Endothelial cell of umbilical vein (primary cell): ENCODE data around the gene RAB42. TPM values are rescaled to one million over a fixed set of nuclear protein-coding genes. Genes with fewer than 3 reads are reported as not detected.

Source experiments
- BruUV-seq: library from RNA; stranded (reverse); fragments of 400-500 nt; replicated peaks from 2 replicates; lab custom pipeline; 2021; lab: Mats Ljungman, UMichigan
- CTCF ChIA-PET: fragments of 300-600, 350-600 bp; sonication (Branson Sonifier 250); formaldehyde crosslinking; loops from one replicate; lab custom pipeline; 2021; ENCODE audit warnings: antibody characterized with exemption, inconsistent platforms; lab: Charles Lee
- POLR2A ChIA-PET: fragments of 300-600, 350-600 bp; sonication (Branson Sonifier 250); formaldehyde crosslinking; loops from one replicate; lab custom pipeline; 2021; ENCODE audit warnings: antibody characterized with exemption, inconsistent platforms; lab: Charles Lee
- DNase-seq: peaks from one replicate; pipeline ENCODE4 v3.0.0-alpha.2; 2011; ENCODE audit warnings: low read depth, low spot score
- FAIRE-seq: peaks from 2 replicates; lab custom pipeline; 2011; peaks lifted over from hg19 to GRCh38; lab: Jason Lieb, UNC
- H2AFZ ChIP-seq: 2 replicates; pipeline ENCODE4 v1.6.0; 2012; ENCODE audit warnings: low read depth, low read length, control low read depth, inconsistent platforms
- H3K27ac ChIP-seq: 2 replicates; pipeline ENCODE4 v1.5.1; 2011; ENCODE audit warnings: low read depth, mild to moderate bottlenecking, control low read depth, low read length, moderate library complexity; ENCODE audit not compliant: insufficient read depth
- H3K27me3 ChIP-seq, 2 experiments: 2 replicates each; pipeline versions ENCODE4 v1.6.0 to v1.6.1; 2011; ENCODE audit warnings: low read length in 2 of 2, mixed read lengths in 1 of 2; ENCODE audit not compliant: control insufficient read depth in 2 of 2, insufficient read depth in 2 of 2
- H3K36me3 ChIP-seq, 2 experiments: 2 replicates in 1 of 2; 3 replicates in 1 of 2; pipeline ENCODE4 v1.5.1; 2011; ENCODE audit warnings: low read length in 2 of 2, mild to moderate bottlenecking in 1 of 2, moderate library complexity in 1 of 2; ENCODE audit not compliant: control insufficient read depth in 2 of 2, insufficient read depth in 2 of 2; ENCODE audit errors: extremely low read depth in 1 of 2
- H3K4me1 ChIP-seq: 3 replicates; pipeline ENCODE4 v1.5.1; 2011; ENCODE audit warnings: mild to moderate bottlenecking, low read length; ENCODE audit not compliant: control insufficient read depth, insufficient read depth; ENCODE audit errors: extremely low read depth
- H3K4me2 ChIP-seq: 2 replicates; pipeline ENCODE4 v1.6.1; 2011; ENCODE audit warnings: low read length, control low read depth, mixed read lengths; ENCODE audit not compliant: insufficient read depth
- H3K4me3 ChIP-seq, 3 experiments: fragments of 200-600 bp in 1 of 3; sonication (generic), shearing (Covaris generic) in 1 of 3; replicated peaks in 1 of 3; 2 replicates each; pipeline ENCODE4 v1.5.1; 2011 to 2016; ENCODE audit warnings: control low read depth in 3 of 3, low read length in 3 of 3, mild to moderate bottlenecking in 2 of 3, inconsistent platforms in 1 of 3, low read depth in 1 of 3, moderate library complexity in 1 of 3; ENCODE audit not compliant: insufficient read depth in 1 of 3
- H3K79me2 ChIP-seq: 2 replicates; pipeline ENCODE4 v1.6.0; 2012; ENCODE audit warnings: low read length, inconsistent platforms; ENCODE audit not compliant: control insufficient read depth, insufficient read depth
- H3K9ac ChIP-seq: replicated peaks from 2 replicates; pipeline ENCODE3; 2011; ENCODE audit warnings: low read length, control low read depth; ENCODE audit not compliant: insufficient read depth; ENCODE audit errors: extremely low read depth
- H3K9me1 ChIP-seq: replicated peaks from 3 replicates; pipeline ENCODE4 v1.6.0; 2011; ENCODE audit warnings: mild to moderate bottlenecking, low read length; ENCODE audit not compliant: control insufficient read depth, insufficient read depth; ENCODE audit errors: extremely low read depth
- H3K9me3 ChIP-seq: replicated peaks from 2 replicates; pipeline ENCODE4 v1.5.1; 2012; ENCODE audit warnings: low read length, inconsistent platforms; ENCODE audit not compliant: control insufficient read depth, insufficient read depth
- H4K20me1 ChIP-seq: replicated peaks from 2 replicates; pipeline ENCODE3; 2011; ENCODE audit warnings: mild to moderate bottlenecking, low read length; ENCODE audit not compliant: control insufficient read depth, insufficient read depth; ENCODE audit errors: extremely low read depth
- CTCF ChIP-seq, 2 donors: IDR thresholded peaks; 1 replicate in 1 of 2; 2 replicates in 1 of 2; pipeline ENCODE4 v1.5.1; 2011; ENCODE audit warnings: low read length in 2 of 2, mild to moderate bottlenecking in 2 of 2, moderate library complexity in 2 of 2, control low read depth in 1 of 2, inconsistent platforms in 1 of 2, low read depth in 1 of 2; ENCODE audit not compliant: insufficient read depth in 1 of 2; ENCODE audit errors: extremely low read depth in 1 of 2
- EZH2 ChIP-seq: IDR thresholded peaks from 2 replicates; pipeline ENCODE4 v1.6.1; 2012; ENCODE audit warnings: borderline replicate concordance, low read depth, mild to moderate bottlenecking, moderate library complexity, low read length, inconsistent platforms; ENCODE audit not compliant: severe bottlenecking
- GATA2 ChIP-seq: IDR thresholded peaks from 2 replicates; pipeline ENCODE4 v1.7.0; 2011; ENCODE audit warnings: low read depth, mild to moderate bottlenecking, moderate library complexity, mixed read lengths, low read length; ENCODE audit not compliant: insufficient read length, insufficient read depth
- JUN ChIP-seq: IDR thresholded peaks from 2 replicates; pipeline ENCODE4 v1.6.1; 2011; ENCODE audit warnings: borderline replicate concordance, low read depth; ENCODE audit not compliant: insufficient read length, insufficient read depth
- MAX ChIP-seq: IDR thresholded peaks from 2 replicates; pipeline ENCODE4 v1.6.1; 2011; ENCODE audit not compliant: insufficient read depth, insufficient read length
- MYC ChIP-seq: IDR thresholded peaks from one replicate; pipeline ENCODE4 v1.6.1; 2011; ENCODE audit warnings: mild to moderate bottlenecking, low read depth, low read length
- POLR2A ChIP-seq: IDR thresholded peaks from 2 replicates; pipeline ENCODE4 v1.6.1; 2012; ENCODE audit warnings: low read depth, mild to moderate bottlenecking, control low read depth, low read length
- dilution Hi-C: fragments of 300-500 bp; cut with MboI; formaldehyde crosslinking; loops from one replicate; pipeline ENCODE4 v1.15.0; 2019; ENCODE audit warnings: low sequenced_read_pairs; ENCODE audit not compliant: extremely low pct_ligation_motif_present
- intact Hi-C: fragments of 100-400 bp; cut with micrococcal nuclease; formaldehyde crosslinking; loops from one replicate; pipeline ENCODE4 v1.10.0; 2022
- polyA plus RNA-seq, 4 experiments: library from polyadenylated mRNA; depleted of rRNA in 3 of 4; stranded (reverse) in 3 of 4; unstranded in 1 of 4; fragments of >200 nt; gene quantifications; 2 replicates each; pipeline versions ENCODE4 v1.2.1 to v1.2.3, GENCODE V29; 2011 to 2012; ENCODE audit warnings: missing spikeins in 1 of 4
- total RNA-seq: library from RNA; stranded (reverse); gene quantifications from 2 replicates; pipeline ENCODE4 v1.2.3, GENCODE V29; 2021

RAB42 gene
- total and polyA plus RNA-seq, 2 donors (not counting 3 experiments of a cell fraction or from before 2014, with no cell fraction given) = 1.2 to 1.8 TPM

- Histone ChIP-seq H3K9ac (no peak overlapping the region), H3K27me3 (no peaks in the 10 kb centered on the region), H3K4me1 (peaks cover 8% of the 10 kb centered on the region), H3K27ac (no peak overlapping the region), H3K4me3 (no peak overlapping the region), H3K4me2 (no peak overlapping the region), H4K20me1 (no peaks in the 10 kb centered on the region), H3K36me3 (peaks cover 0 to 2% of the 10 kb centered on the region in 2 experiments), H3K79me2 (no peaks in the 10 kb centered on the region), H3K9me3 (no peaks in the 10 kb centered on the region), H3K9me1 (no peaks in the 10 kb centered on the region), H2AFZ (no peak overlapping the region)
- dilution Hi-C loops = loop anchor here (25.0 kb wide), 1 partner anchor 340 kb away; the partner anchor contains the start of gene SESN2
- CTCF ChIA-PET = interaction anchor here (0.7 to 6.1 kb wide), 47 partner anchors 8 to 745 kb away, joined by 3 to 192 read pairs (median 5); partner anchors contain the start of genes ATP5IF1, MED18, PHACTR4 and RAB42
- DNase-seq (peak; percentile 72), FAIRE-seq (peak; percentile 95)
- intact Hi-C loops = loop anchor here (1.0 to 2.0 kb wide), 6 partner anchors 50 to 353 kb away; partner anchors contain the start of gene TRNAU1AP
- POLR2A ChIA-PET = interaction anchor here (1.3 to 3.1 kb wide), 2 partner anchors 21 to 23 kb away, joined by 5 to 20 read pairs; no protein-coding TSS in a partner anchor
- BruUV-seq = no TSS peak
- TF ChIP-seq POLR2A (no peak), MYC (no peak), CTCF (IDR thresholded peaks at IDR 0.05; ENCODE audit: extremely low read depth in 1 of 2, insufficient read depth in 1 of 2, low read depth in 1 of 2, low read length in 2 of 2) (peak; percentile 63 to 64), GATA2 (no peak), EZH2 (no peak), MAX (no peak), JUN (no peak)
These were observed 10.7 kb downstream of the RAB42 start for GRCh38 chr1:28602536-28603439.
